HG02938 (cell line): ENCODE data around the gene FCGR1A.
A peak's percentile ranks its signal among the peaks of the same experiment; 100 is the strongest.
"Not testable (repeated sequence)": the region's sequence is repeated elsewhere in the genome, so short reads cannot be mapped to it uniquely, and the experiment has no call there.

Experiments
- ATAC-seq: cut with Tn5 transposase; IDR thresholded peaks from one replicate; pipeline ENCODE4 v1.9.1; 2021; ENCODE audit warnings: mild to moderate bottlenecking, moderate library complexity; ENCODE audit not compliant: unreplicated experiment

Gene FCGR1A

DNA sequence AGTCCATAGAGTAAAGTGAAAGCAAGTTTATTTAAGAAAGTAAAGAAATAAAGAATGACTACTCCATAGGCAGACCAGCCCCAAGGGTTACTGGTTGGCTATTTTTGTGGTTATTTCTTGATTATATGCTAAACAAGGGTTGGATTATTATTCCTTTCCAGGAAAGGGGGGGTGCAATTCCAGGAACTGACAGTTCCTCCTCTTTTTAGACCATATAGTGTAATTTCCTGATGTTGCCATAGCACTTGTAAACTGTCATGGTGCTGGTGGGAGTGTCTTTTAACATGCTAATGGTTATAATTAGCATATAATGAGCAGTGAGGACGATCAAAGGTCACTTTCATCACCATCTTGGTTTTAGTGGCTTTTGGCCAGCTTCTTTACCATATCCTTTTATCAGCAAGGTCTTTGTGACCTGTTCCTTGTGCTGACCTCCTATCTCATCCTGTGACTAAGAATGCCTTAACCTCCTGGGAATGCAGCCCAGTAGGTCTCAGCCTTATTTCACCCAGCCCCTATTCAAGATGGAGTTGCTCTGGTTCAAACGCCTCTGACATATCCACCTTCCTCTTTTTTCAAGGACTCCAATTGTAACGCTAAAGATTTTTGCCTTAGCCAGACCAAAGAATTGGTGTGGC is 6.9 kb upstream of the FCGR1A start:
- ATAC-seq: not testable (repeated sequence)

DNA sequence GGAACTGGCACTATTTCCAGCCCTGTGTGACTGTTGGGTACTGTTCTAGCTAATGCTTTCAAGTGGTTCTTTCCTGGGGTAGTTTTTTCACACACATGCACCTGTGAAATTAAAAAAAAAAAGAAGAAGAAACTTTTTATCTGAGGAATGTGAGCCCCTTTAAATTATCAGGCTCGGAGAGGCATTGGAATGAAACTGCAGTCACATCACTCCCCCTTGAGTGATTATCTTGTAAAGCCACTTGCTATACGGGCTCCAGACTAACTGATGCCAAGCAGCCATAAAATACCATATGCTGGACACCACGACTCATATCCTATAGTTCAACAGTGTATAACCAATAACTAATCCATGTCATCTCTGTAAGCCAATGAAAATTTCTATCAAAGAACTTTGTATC is 5.4 kb upstream of the FCGR1A start:
- not testable (repeated sequence) for ATAC-seq

GRCh38 chr1:149778313-149778712 is 4.2 kb upstream of the FCGR1A start:
- not testable (repeated sequence) for ATAC-seq

- not testable (repeated sequence) for ATAC-seq
Measured at GRCh38 chr1:149781413-149781984, 995 bp upstream of the FCGR1A start.

DNA sequence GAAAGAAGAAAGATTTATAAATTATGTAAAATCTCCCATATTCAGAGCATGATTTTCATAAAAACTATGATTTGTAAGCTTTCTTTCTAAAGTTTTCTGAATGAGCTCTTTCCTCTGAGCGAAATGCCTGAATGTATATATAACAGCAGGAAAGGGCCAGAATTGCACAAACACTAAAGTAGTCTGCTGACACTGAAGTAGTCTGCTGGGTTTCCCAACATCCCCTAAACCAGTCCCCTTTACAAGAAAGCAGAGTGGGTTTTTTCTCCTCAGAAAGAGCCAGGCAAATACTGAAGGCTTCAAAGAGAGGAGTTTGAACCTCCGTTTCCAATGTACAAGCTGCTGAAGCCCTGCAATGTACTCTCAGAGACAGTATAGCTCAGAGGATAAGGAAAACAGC is 795 bp downstream of the FCGR1A start:
- ATAC-seq: not testable (repeated sequence)

GRCh38 chr1:149783868-149784267 is 1.4 kb downstream of the FCGR1A start:
- not testable (repeated sequence) for ATAC-seq

DNA sequence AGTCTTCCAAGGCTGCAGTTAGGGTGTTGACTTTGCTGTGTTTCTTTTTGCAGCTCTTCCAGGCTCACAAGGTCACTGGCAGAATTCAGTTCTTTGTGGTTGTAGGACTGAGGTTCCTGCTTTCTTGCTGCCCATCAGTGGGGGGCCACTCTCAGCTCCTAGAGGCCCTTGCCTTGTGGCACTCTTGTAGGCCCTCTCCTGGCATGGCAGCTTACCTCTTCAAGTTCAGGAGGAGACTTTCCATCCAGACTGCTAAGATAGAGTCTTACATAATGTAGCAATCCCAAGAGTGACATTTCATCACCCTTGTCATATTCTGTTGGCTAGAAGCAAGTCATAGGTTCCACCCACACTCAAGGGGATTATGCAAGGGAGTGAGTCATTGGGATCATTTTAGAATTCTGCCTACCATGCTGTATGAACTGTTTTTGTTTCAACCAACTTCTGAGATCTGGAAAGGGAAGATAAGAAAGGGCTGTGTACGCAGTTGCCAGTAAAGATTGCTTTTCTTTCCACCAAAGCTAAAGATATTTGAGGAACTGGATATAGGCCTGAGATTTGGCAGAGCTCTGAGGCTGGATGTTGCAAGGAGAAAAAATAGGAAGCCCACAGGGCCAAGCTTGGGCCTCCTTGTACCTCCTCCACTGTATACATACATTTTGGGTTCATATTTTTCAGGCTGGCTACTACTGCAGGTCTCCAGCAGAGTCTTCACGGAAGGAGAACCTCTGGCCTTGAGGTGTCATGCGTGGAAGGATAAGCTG is 5.4 kb downstream of the FCGR1A start:
- ATAC-seq: not testable (repeated sequence)

DNA sequence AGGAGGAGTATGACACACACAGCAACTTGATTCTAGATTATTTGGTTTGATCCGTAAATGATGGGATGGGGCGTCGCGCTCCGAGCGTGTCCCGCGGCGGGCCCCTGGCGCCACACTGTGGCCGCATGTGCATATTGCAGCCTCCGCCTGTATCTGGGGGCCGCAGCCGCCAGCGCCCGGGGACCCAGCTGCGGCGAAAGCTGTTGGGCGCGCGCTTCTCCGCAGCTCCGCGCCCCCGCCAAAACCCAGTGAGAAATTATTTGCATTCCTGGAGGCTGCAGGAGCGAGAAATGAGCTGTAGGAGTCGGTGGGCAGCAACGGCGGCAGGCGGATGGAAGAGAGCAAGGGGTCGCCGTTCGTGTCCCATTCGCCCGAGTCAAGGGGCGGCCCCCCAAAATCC is 10.0 kb downstream of the FCGR1A start:
- ATAC-seq: peak; percentile 59

DNA sequence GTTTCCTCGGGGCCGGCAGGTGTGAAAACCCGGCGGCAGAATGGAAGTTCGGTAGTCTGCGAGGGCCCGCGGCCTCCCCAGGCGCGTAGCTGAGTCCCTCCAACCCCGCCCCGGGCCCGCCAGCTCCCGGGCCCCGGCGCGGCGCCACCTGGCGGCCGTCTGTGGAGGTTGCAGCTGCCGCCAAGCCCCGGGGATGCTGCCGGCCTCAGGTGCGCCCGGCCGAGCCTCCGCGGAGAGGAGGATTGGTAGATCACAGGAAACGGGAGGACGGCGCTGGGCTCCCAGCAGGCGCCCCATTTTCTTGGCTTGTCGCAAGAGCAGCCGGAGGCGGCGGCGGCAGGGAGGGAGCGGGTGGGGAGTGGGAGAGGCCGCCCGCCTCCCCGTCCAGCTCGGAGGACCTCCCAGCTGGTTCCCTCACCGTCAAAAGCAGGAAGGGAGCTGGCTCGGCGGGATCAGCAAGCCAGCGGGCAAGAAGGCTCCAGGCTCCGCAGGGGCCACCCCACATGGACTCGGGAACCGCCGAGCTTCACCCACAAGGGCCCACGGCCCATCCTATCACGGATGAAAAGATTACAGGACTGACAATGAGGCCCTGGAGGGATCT is 10.5 kb downstream of the FCGR1A start:
- peak; percentile 82 for ATAC-seq

DNA sequence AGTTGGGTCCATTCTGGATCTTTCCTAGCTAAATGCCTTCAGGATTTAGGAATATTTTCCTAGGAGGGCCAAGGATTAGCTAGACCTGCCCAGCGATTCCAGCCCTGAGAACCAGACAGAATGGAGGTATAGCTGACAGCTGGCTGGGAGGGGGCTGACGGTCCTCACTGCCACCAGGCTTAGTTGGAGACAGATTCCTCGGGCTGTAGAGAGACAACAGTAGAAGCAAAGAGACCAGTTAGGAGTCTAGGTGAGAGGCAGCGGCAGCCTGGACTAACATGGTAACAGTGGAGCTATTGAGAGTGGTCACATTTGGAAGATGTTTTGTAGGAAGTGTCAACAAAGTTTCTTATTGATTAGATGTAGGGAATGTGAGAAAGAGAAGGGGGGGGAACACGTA is 11.4 kb downstream of the FCGR1A start:
- ATAC-seq: not testable (repeated sequence)

DNA sequence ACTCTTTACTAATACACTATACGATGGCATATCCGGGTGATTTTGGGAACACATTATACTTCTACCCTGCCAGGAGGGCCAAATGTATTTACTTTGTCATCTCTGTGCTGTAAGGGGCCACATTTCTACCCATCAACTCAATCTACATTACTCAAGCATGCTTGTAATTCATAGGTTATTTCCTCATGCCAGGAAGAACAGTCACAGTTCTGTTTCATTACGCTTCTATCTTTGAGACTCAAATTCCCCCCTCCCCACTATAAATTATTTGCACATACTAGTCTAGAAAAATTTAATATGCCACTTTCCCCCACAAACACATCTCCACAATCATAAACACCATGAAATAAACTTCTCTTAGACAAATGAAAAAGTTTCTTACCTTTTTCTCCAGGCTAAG is 19.1 kb downstream of the FCGR1A start:
- not testable (repeated sequence) for ATAC-seq

GRCh38 chr1:149804417-149805080 is 22.1 kb downstream of the FCGR1A start:
- ATAC-seq: not testable (repeated sequence)

- ATAC-seq: not testable (repeated sequence)
Measured at GRCh38 chr1:149810697-149811405, 28.4 kb downstream of the FCGR1A start.

GRCh38 chr1:149811514-149811889 is 29.0 kb downstream of the FCGR1A start:
- ATAC-seq: peak; percentile 11

GRCh38 chr1:149811890-149812829 is 29.7 kb downstream of the FCGR1A start:
- peak; percentile 87 for ATAC-seq

DNA sequence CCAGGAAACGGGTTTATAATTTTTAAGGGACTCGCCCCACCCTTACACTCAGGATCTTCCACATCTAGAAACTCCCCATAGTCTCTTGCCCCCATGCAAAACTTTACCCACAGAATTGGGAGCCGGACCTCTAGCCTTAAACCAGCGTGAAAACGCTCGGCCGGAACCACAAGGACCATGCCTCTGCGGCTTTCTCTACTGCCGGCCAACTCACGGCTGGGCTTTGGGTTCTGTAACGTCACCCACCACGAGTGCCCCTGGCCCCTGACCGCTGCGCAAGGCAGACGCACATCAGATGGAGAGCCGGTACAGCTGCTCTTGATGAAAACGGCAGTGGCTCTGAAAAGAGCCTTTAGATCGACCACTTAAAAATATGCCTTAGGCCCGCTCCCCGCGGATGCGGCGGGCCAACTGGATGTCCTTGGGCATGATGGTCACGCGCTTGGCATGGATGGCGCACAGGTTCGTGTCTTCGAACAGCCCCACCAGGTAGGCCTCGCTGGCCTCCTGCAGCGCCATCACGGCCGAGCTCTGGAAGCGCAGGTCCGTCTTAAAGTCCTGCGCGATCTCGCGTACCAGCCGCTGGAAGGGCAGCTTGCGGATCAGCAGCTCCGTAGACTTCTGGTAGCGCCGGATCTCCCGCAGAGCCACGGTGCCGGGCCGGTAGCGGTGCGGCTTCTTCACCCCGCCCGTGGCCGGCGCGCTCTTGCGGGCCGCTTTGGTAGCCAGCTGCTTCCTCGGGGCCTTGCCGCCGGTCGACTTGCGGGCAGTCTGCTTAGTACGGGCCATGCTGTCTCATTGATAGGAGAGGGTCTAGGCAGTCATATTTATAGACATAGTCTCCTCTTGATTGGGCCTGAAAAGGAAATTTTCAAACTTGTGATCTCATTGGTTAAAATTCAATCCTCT is 30.7 kb downstream of the FCGR1A start:
- not testable (repeated sequence) for ATAC-seq

DNA sequence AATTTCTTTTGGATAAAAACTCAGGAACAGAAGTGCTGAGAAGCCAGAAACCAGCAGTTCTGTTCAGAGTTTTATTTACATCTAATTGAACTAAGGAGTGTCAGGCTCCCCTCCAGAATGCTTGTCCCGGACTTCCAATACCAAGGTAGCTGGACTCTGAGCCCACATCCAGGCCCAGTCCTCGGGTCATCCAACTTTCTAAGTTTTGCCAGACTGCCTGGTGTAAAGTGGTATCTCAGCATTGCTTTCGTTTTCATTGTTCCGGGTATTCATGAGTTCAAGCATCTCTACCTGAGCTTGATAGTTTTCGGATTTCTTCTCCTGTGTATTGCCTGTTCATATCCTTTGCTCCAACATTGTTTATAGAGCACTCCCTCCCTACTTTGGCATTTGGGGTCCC is 37.9 kb downstream of the FCGR1A start:
- not testable (repeated sequence) for ATAC-seq

DNA sequence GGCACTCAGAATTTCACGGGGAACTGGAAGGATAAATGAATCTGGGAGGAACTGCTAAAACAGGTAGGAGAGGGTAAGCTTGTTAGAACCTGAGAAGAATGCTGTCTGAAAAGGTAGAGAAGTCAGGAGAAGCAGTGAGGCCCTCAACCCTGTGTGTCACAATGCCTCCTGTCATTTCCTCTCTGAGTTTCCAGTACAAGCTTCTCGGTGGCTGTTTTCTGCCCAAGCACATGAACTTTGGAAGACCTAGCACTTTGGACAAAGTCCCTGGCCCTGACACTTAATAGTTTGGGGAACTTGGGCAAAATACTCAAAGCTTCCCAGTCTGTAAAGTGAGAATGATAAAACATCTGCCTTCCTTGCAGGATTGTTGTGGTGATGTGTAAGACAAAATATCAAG is 44.1 kb downstream of the FCGR1A start:
- not testable (repeated sequence) for ATAC-seq
